K562 (cell line): Measurements from ENCODE around the gene DPH1. TPM values are rescaled to one million over a fixed set of nuclear protein-coding genes. Genes with fewer than 3 reads are reported as not detected.
A peak's percentile ranks its signal among the peaks of the same experiment; 100 is the strongest.

Source experiments
- ATAC-seq: fragments of 200-7000 bp; cut with Tn5 transposase; 3 replicates; pipeline ENCODE4 v1.9.1; 2020; ENCODE audit warnings: moderate library complexity
- BruUV-seq: library from RNA; stranded (reverse); fragments of 400-500 nt; replicated peaks from 2 replicates; lab custom pipeline; 2021; lab: Mats Ljungman, UMichigan
- CTCF ChIA-PET: fragments of 300-600 bp; formaldehyde crosslinking; extraction: SDS; loops from one replicate; lab custom pipeline; 2021; ENCODE audit warnings: low intra/inter-chr PET ratio; lab: Yijun Ruan, JAX
- POLR2A ChIA-PET: fragments of 300-600, 350-650 bp; sonication (Branson Sonifier 250); formaldehyde crosslinking; extraction: SDS; loops from one replicate; lab custom pipeline; 2021; ENCODE audit warnings: antibody characterized with exemption, inconsistent platforms; lab: Yijun Ruan, JAX
- DNase-seq, 4 experiments: peaks; one replicate each; pipeline versions ENCODE4 v3.0.0 to v3.0.0-alpha.2; 2011 to 2018; ENCODE audit warnings: low spot score in 3 of 4, mixed read lengths in 3 of 4; ENCODE audit errors: extremely low read depth in 1 of 4
- FAIRE-seq: peaks from 2 replicates; lab custom pipeline; 2011; peaks lifted over from hg19 to GRCh38; lab: Jason Lieb, UNC
- H2AFZ ChIP-seq: 2 replicates; pipeline ENCODE4 v1.6.0; 2011; ENCODE audit warnings: low read depth, low read length, control low read depth, inconsistent platforms
- H3K27ac ChIP-seq: fragments of 200-600 bp; 3 replicates; pipeline ENCODE4 v1.8.0; 2011; ENCODE audit warnings: low read depth, mild to moderate bottlenecking, control low read depth, inconsistent platforms, low read length, moderate library complexity, mixed read lengths; ENCODE audit errors: extremely low read depth
- H3K27me3 ChIP-seq, 2 experiments: fragments of 300-600 bp in 1 of 2; 2 replicates in 1 of 2; 3 replicates in 1 of 2; pipeline versions ENCODE4 v1.6.0 to v1.8.0; 2011; ENCODE audit warnings: inconsistent platforms in 2 of 2, low read length in 2 of 2, mild to moderate bottlenecking in 1 of 2, mixed read lengths in 1 of 2, moderate library complexity in 1 of 2; ENCODE audit not compliant: control insufficient read depth in 2 of 2, insufficient read depth in 2 of 2
- H3K36me3 ChIP-seq: fragments of 300-600 bp; 3 replicates; pipeline ENCODE4 v1.8.0; 2011; ENCODE audit warnings: mild to moderate bottlenecking, low read length, inconsistent platforms; ENCODE audit not compliant: control insufficient read depth, insufficient read depth
- H3K4me1 ChIP-seq, 2 experiments: fragments of 200-600 bp in 1 of 2; replicated peaks in 1 of 2; 2 replicates in 1 of 2; 3 replicates in 1 of 2; pipeline versions ENCODE4 v1.5.1 to v1.8.0; 2011; ENCODE audit warnings: inconsistent platforms in 2 of 2, low read length in 2 of 2, mild to moderate bottlenecking in 1 of 2, mixed read lengths in 1 of 2, moderate library complexity in 1 of 2; ENCODE audit not compliant: control insufficient read depth in 2 of 2, insufficient read depth in 2 of 2
- H3K4me2 ChIP-seq: 2 replicates; pipeline ENCODE4 v1.6.1; 2011; ENCODE audit warnings: low read length, control low read depth, inconsistent platforms, mixed read lengths; ENCODE audit not compliant: insufficient read depth
- H3K4me3 ChIP-seq: fragments of 200-600 bp; sonication (generic), shearing (Covaris generic); 2 replicates; pipeline ENCODE4 v1.5.1; 2016; ENCODE audit warnings: control low read depth, inconsistent platforms
- H3K79me2 ChIP-seq: fragments of 200-600 bp; 3 replicates; pipeline ENCODE4 v1.8.0; 2011; ENCODE audit warnings: low read length, inconsistent platforms; ENCODE audit not compliant: control insufficient read depth, insufficient read depth
- H3K9ac ChIP-seq, 2 experiments: 2 replicates each; pipeline versions ENCODE4 v1.6.0 to v1.6.1; 2011; ENCODE audit warnings: low read depth in 2 of 2, low read length in 2 of 2, control low read depth in 1 of 2, inconsistent platforms in 1 of 2, mild to moderate bottlenecking in 1 of 2, mixed read lengths in 1 of 2; ENCODE audit not compliant: insufficient read depth in 1 of 2
- H3K9me1 ChIP-seq: one replicate; pipeline ENCODE4 v1.6.0; 2011; ENCODE audit warnings: inconsistent platforms, mild to moderate bottlenecking, low read length, moderate library complexity; ENCODE audit not compliant: control insufficient read depth, insufficient read depth
- H3K9me3 ChIP-seq: replicated peaks from 2 replicates; pipeline ENCODE4 v1.5.1; 2011; ENCODE audit warnings: low read depth, low read length, inconsistent platforms; ENCODE audit not compliant: control insufficient read depth, insufficient read depth
- H4K20me1 ChIP-seq: replicated peaks from 2 replicates; pipeline ENCODE4 v1.6.1; 2011; ENCODE audit warnings: low read length, inconsistent platforms, mixed read lengths; ENCODE audit not compliant: control insufficient read depth, insufficient read depth
- CCAR2 ChIP-seq: fragments of 200-400 bp; formaldehyde crosslinking; IDR thresholded peaks from 2 replicates; pipeline ENCODE4 v1.6.1; 2017; ENCODE audit warnings: mild to moderate bottlenecking, low read depth, low read length
- CHD2 ChIP-seq: IDR thresholded peaks from 2 replicates; pipeline ENCODE4 v1.6.1; 2011; ENCODE audit warnings: low read depth, low read length
- HOMEZ ChIP-seq: fragments of 250-450 bp; sonication (Bioruptor Pico); IDR thresholded peaks from 2 replicates; pipeline ENCODE4 v1.4.0; 2020; ENCODE audit warnings: mild to moderate bottlenecking, moderate library complexity
- NFXL1 ChIP-seq: fragments of 450-650 bp; formaldehyde crosslinking; IDR thresholded peaks from 2 replicates; pipeline ENCODE4 v1.4.0; 2021; ENCODE audit warnings: mild to moderate bottlenecking
- PHF21A ChIP-seq: fragments of 450-650 bp; IDR thresholded peaks from 2 replicates; pipeline ENCODE4 v1.6.1; 2017; ENCODE audit warnings: low read depth, borderline replicate concordance
- PML ChIP-seq: IDR thresholded peaks from 2 replicates; pipeline ENCODE4 v1.6.1; 2012; ENCODE audit warnings: low read length, inconsistent platforms
- POLR2AphosphoS2 ChIP-seq: IDR thresholded peaks from 2 replicates; pipeline ENCODE4 v1.6.1; 2012; ENCODE audit warnings: low read length, improper control_type of control experiment
- SIN3A ChIP-seq, 2 experiments: fragments of 150-350 bp in 1 of 2; IDR thresholded peaks; 2 replicates each; pipeline ENCODE4 v1.6.1; 2011 to 2016; ENCODE audit warnings: borderline replicate concordance in 2 of 2, low read depth in 2 of 2, low read length in 2 of 2, mild to moderate bottlenecking in 2 of 2, moderate library complexity in 2 of 2; ENCODE audit not compliant: control insufficient read depth in 1 of 2
- STAG1 ChIP-seq: sonication (generic); formaldehyde crosslinking; IDR thresholded peaks from 2 replicates; pipeline ENCODE4 v1.5.0; 2020; ENCODE audit warnings: missing genetic modification reagents, borderline replicate concordance
- SUPT5H ChIP-seq: fragments of 450-650 bp; IDR thresholded peaks from 2 replicates; pipeline ENCODE4 v1.6.1; 2016
- ZNF778 ChIP-seq: fragments of 450-650 bp; formaldehyde crosslinking; IDR thresholded peaks from 2 replicates; pipeline ENCODE4 v1.4.0; 2020; ENCODE audit warnings: mild to moderate bottlenecking, moderate library complexity
- WGBS: fragments of 100-300 bp; shearing (Covaris generic); methylation state at CpG from one replicate; pipeline ENCODE4 v1.1.6; 2016; ENCODE audit warnings: low coverage, mixed read lengths; ENCODE audit not compliant: insufficient coverage; ENCODE audit errors: missing lambda C conversion rate; 5-methylcytosine and 5-hydroxymethylcytosine counted together
- in situ Hi-C: fragments of 300-500 bp; cut with MboI; formaldehyde crosslinking; loops from 4 replicates; pipeline ENCODE4 v1.15.0; 2018; ENCODE audit warnings: inconsistent platforms, mixed read lengths
- intact Hi-C: fragments of 100-400 bp; cut with micrococcal nuclease; formaldehyde crosslinking; loops from 2 replicates; pipeline ENCODE4 v1.14.2; 2022
- polyA plus RNA-seq, 8 experiments: library from polyadenylated mRNA; depleted of rRNA in 4 of 8; stranded (reverse) in 5 of 8; unstranded in 3 of 8; fragments of >200 nt; fragmentation: Nextera tagmentation in 2 of 8; fragmentation: Illumina TruSeq in 1 of 8; extraction: Ambion mirVana in 2 of 8; extraction: Trizol in 1 of 8; gene quantifications; 2 replicates each; pipeline versions ENCODE4 v1.2.1 to v1.2.3, GENCODE V29; 2011 to 2014; ENCODE audit warnings: inconsistent platforms in 1 of 8, missing spikeins in 1 of 8
- total RNA-seq, 7 experiments: library from RNA; depleted of rRNA in 6 of 7; stranded (reverse); fragments of >200 nt in 6 of 7; fragmentation: Illumina TruSeq in 2 of 7; extraction: Trizol in 2 of 7; gene quantifications; 2 replicates each; pipeline versions ENCODE4 v1.2.1 to v1.2.3, GENCODE V29; 2011 to 2021; ENCODE audit warnings: low replicate concordance in 1 of 7
- TF ChIP-seq, protein P1 (sequence below): sonication (generic); formaldehyde crosslinking; IDR thresholded peaks from 2 replicates; pipeline ENCODE4 v1.8.0; 2023; ENCODE audit warnings: missing genetic modification reagents, mild to moderate bottlenecking, borderline replicate concordance

DPH1 gene
- total and polyA plus RNA-seq, 9 of the 15 experiments (the other 6 are each of a cell fraction or from before 2014, with no cell fraction given), result 0.42 to 40.6 (median 20.2) TPM

DNA sequence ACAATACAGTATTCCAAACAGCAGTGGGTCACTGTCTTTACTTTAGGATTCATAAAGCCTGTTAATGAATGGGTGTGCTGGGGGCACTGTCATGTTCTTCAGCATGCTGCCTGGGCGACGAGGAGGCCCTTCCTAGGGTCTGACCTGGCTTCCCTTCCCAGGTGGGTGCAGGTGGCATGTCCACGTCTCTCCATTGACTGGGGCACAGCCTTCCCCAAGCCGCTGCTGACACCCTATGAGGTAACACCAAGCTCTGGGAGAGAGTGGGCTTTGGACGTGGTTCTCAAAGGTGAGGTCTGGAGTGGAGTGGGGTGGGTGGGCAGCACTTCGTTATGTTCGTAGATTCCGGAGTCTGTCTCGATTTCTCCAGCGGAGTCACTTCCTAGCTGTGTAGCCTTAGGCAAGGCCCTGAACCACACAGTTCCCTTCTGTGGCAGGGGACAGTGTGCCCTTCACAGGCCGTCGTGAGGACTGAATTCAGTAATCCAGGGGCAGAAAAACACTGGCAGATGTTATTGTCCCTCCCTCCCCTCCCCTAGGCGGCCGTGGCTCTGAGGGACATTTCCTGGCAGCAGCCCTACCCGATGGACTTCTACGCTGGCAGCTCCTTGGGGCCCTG lies 11.1 kb downstream of the DPH1 start (continued):
- TF ChIP-seq ZNF778 (CRISPR knock-in tag) (no peak), POLR2AphosphoS2 (no peak), HOMEZ (CRISPR knock-in tag) (no peak)

DNA sequence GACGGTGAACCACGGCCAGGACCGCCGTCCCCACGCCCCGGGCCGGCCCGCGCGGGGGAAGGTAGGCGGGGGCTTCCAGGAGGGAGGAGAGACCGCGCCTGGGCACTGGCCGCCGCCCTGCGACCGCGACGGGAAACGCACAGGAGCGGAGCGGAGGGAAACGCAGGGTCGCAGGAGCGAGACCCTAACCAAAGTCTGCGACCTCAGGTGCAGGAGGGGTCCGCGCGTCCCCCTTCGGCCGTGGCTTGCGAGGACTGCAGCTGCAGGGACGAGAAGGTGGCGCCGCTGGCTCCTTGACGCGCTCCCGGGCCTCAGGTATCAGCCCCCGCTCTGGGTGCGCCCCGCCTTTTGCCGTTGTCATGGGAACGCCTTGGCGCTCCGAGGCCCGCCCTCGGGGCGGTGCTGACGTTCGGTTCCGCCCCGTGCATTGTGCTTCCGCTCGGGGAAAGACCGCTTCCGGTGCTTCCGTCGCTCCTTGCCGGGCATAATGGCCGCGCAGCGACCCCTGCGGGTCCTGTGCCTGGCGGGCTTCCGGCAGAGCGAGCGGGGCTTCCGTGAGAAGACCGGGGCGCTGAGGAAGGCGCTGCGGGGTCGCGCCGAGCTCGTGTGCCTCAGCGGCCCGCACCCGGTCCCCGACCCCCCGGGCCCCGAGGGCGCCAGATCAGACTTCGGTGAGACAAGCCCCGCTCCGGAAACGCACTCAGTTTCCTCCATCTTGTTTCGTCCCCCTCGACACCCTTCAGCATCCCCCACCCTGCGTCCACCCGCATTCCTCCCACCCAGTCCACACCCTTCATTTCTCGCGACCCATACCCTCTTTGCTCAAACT lies 11.8 kb downstream of the DPH1 start, which contains the start of gene OVCA2:
Gene OVCA2 (plus strand): TSS at position 462 of the 829 bp plus-strand sequence. CDS start 26 bp downstream, at position 488.
- FAIRE-seq (peak; percentile 84), ATAC-seq (peak; percentile 95), DNase-seq (peak; percentile 84 to 94 (median 90))
- in situ Hi-C loops (no loop called here), intact Hi-C loops (no loop called here)
- BruUV-seq, result no TSS peak
- H3K4me3 ChIP-seq, result peak within 1 kb of the TSS; percentile 67
- H3K79me2 ChIP-seq, result peaks cover 14% of the 10 kb centered on the region
- H2AFZ ChIP-seq, result peak within 1 kb of the TSS; percentile 90
- H3K27ac ChIP-seq, result peak within 1 kb of the TSS; percentile 89
- no peaks in the 10 kb centered on the region for H4K20me1 ChIP-seq
- no peaks in the 10 kb centered on the region for H3K9me1 ChIP-seq
- CTCF ChIA-PET, result interaction anchor here (0.6 to 0.9 kb wide), 2 partner anchors 133 to 176 kb away, joined by 3 read pairs; no protein-coding TSS in a partner anchor
- POLR2A ChIA-PET, result interaction anchor here (0.6 kb wide), 1 partner anchor 204 kb away, joined by 3 read pairs; no protein-coding TSS in a partner anchor
- H3K4me1 ChIP-seq, result peaks cover 3 to 20% of the 10 kb centered on the region in 2 experiments; a peak in 4 of 5 replicates
- peak within 1 kb of the TSS; percentile 82 for H3K4me2 ChIP-seq
- H3K27me3 ChIP-seq, result no peaks in the 10 kb centered on the region
- H3K9ac ChIP-seq, result peak within 1 kb of the TSS; percentile 86 to 92
- WGBS, result 0% methylated on average over 35 of the region's 93 CpGs
- peaks cover 31% of the 10 kb centered on the region; the same call in 2 of the 3 replicates for H3K36me3 ChIP-seq
- no peaks in the 10 kb centered on the region for H3K9me3 ChIP-seq
- TF ChIP-seq NFXL1 (no peak), PHF21A (no peak), SUPT5H (peak; percentile 74; the same call in 1 of the 2 replicates), SIN3A (IDR thresholded peaks at IDR 0.05; ENCODE audit: borderline replicate concordance in 2 of 2, control insufficient read depth in 1 of 2, low read depth in 2 of 2, low read length in 2 of 2) (no peak), CHD2 (no peak), PML (peak; percentile 59; the same call in 1 of the 2 replicates), STAG1 (CRISPR knock-in tag) (peak; percentile 8; the same call in 1 of the 2 replicates), CCAR2 (no peak)
- TF ChIP-seq, protein P1, sequence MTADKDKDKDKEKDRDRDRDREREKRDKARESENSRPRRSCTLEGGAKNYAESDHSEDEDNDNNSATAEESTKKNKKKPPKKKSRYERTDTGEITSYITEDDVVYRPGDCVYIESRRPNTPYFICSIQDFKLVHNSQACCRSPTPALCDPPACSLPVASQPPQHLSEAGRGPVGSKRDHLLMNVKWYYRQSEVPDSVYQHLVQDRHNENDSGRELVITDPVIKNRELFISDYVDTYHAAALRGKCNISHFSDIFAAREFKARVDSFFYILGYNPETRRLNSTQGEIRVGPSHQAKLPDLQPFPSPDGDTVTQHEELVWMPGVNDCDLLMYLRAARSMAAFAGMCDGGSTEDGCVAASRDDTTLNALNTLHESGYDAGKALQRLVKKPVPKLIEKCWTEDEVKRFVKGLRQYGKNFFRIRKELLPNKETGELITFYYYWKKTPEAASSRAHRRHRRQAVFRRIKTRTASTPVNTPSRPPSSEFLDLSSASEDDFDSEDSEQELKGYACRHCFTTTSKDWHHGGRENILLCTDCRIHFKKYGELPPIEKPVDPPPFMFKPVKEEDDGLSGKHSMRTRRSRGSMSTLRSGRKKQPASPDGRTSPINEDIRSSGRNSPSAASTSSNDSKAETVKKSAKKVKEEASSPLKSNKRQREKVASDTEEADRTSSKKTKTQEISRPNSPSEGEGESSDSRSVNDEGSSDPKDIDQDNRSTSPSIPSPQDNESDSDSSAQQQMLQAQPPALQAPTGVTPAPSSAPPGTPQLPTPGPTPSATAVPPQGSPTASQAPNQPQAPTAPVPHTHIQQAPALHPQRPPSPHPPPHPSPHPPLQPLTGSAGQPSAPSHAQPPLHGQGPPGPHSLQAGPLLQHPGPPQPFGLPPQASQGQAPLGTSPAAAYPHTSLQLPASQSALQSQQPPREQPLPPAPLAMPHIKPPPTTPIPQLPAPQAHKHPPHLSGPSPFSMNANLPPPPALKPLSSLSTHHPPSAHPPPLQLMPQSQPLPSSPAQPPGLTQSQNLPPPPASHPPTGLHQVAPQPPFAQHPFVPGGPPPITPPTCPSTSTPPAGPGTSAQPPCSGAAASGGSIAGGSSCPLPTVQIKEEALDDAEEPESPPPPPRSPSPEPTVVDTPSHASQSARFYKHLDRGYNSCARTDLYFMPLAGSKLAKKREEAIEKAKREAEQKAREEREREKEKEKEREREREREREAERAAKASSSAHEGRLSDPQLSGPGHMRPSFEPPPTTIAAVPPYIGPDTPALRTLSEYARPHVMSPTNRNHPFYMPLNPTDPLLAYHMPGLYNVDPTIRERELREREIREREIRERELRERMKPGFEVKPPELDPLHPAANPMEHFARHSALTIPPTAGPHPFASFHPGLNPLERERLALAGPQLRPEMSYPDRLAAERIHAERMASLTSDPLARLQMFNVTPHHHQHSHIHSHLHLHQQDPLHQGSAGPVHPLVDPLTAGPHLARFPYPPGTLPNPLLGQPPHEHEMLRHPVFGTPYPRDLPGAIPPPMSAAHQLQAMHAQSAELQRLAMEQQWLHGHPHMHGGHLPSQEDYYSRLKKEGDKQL (CRISPR knock-in tag), result no peak
